Measurements from ENCODE around the gene CNTRL. TPM values are rescaled to one million over a fixed set of nuclear protein-coding genes. Genes with fewer than 3 reads are reported as not detected.

The CNTRL gene
- total and polyA plus RNA-seq, 7 donors = 2.5 to 14.6 (median 11.9) TPM

GRCh38 chr9:121057821-121058220 is 16.9 kb upstream of the CNTRL start:
- WGBS, 2 donors = 75 to 81% methylated on average over 5 of the region's 5 CpGs
- no peak for DNase-seq
- Histone ChIP-seq H3K4me3 (no peak overlapping the region), H3K4me1 (no peaks in the 10 kb centered on the region), H3K36me3 (no peaks in the 10 kb centered on the region), H3K9me3 (no peaks in the 10 kb centered on the region), H3K27me3 (no peaks in the 10 kb centered on the region), H3K27ac (no peak overlapping the region)
- TF ChIP-seq CTCF (IDR thresholded peaks at IDR 0.05) (no peak), POLR2A (IDR thresholded peaks at IDR 0.05) (no peak), EP300 (IDR thresholded peaks at IDR 0.05) (no peak), POLR2AphosphoS5 (IDR thresholded peaks at IDR 0.05) (no peak)
- intact Hi-C loops (cut with DNase I) = no loop called here

GRCh38 chr9:121059513-121059912 is 15.2 kb upstream of the CNTRL start:
- Histone ChIP-seq H3K36me3 (no peaks in the 10 kb centered on the region), H3K4me1 (no peaks in the 10 kb centered on the region), H3K27me3 (no peaks in the 10 kb centered on the region), H3K27ac (no peak overlapping the region), H3K4me3 (no peak overlapping the region), H3K9me3 (no peaks in the 10 kb centered on the region)
- WGBS, 2 donors = 86 to 88% methylated on average over 6 of the region's 6 CpGs
- TF ChIP-seq POLR2A (IDR thresholded peaks at IDR 0.05) = no peak
- TF ChIP-seq EP300 (IDR thresholded peaks at IDR 0.05) = no peak
- no peak for TF ChIP-seq POLR2AphosphoS5 (IDR thresholded peaks at IDR 0.05)
- no peak for TF ChIP-seq CTCF (IDR thresholded peaks at IDR 0.05)
- intact Hi-C loops (cut with DNase I) = no loop called here
- no peak for DNase-seq

- Histone ChIP-seq H3K9me3 (no peaks in the 10 kb centered on the region), H3K27ac (no peak overlapping the region), H3K4me1 (no peaks in the 10 kb centered on the region), H3K36me3 (peaks cover 0 to 1% (median 0%) of the 10 kb centered on the region in 4 donors), H3K27me3 (no peaks in the 10 kb centered on the region), H3K4me3 (no peak overlapping the region)
- TF ChIP-seq POLR2A (IDR thresholded peaks at IDR 0.05) (no peak), EP300 (IDR thresholded peaks at IDR 0.05) (no peak), POLR2AphosphoS5 (IDR thresholded peaks at IDR 0.05) (no peak), CTCF (IDR thresholded peaks at IDR 0.05) (peak; percentile 39 to 69 (median 53))
- DNase-seq = no peak
- intact Hi-C loops (cut with DNase I) = loop anchor here (1.0 to 10.0 kb wide), 2 partner anchors 75 to 303 kb away; no protein-coding TSS in a partner anchor
- WGBS, 2 donors = 21 to 31% methylated on average over 6 of the region's 6 CpGs
These were observed 14.6 kb upstream of the CNTRL start for GRCh38 chr9:121059998-121060636.

- intact Hi-C loops (cut with DNase I) = loop anchor here (10.0 kb wide), 1 partner anchor 82 kb away; no protein-coding TSS in a partner anchor
- WGBS, 2 donors = 99 to 100% methylated on average over 1 of the region's 1 CpG
- Histone ChIP-seq H3K27ac (no peak overlapping the region), H3K9me3 (no peaks in the 10 kb centered on the region), H3K27me3 (no peaks in the 10 kb centered on the region), H3K4me1 (no peaks in the 10 kb centered on the region), H3K4me3 (no peak overlapping the region), H3K36me3 (peaks cover 0 to 8% (median 0%) of the 10 kb centered on the region in 4 donors)
- TF ChIP-seq POLR2AphosphoS5 (IDR thresholded peaks at IDR 0.05) = no peak
- no peak for TF ChIP-seq POLR2A (IDR thresholded peaks at IDR 0.05)
- TF ChIP-seq EP300 (IDR thresholded peaks at IDR 0.05) = no peak
- no peak for TF ChIP-seq CTCF (IDR thresholded peaks at IDR 0.05)
- DNase-seq = no peak
These were observed 7.9 kb upstream of the CNTRL start for GRCh38 chr9:121066850-121067249.
